ENCODE results near the gene NFE2L3.

GRCh38 chr7:26166684-26167266 is 14.8 kb downstream of the NFE2L3 start:
- no peak for TF ChIP-seq POLR2A (IDR thresholded peaks at IDR 0.05)
- no peak for TF ChIP-seq CTCF (IDR thresholded peaks at IDR 0.05)
